Suppressor macrophage treated with lipopolysaccharide for 1 hour (primary cell): ENCODE measurements around the gene TRPM2.
A peak's percentile ranks its signal among the peaks of the same experiment; 100 is the strongest.
"Not testable (repeated sequence)": the region's sequence is repeated elsewhere in the genome, so short reads cannot be mapped to it uniquely, and the experiment has no call there.

Experiments used
- DNase-seq, 3 donors: peaks; one replicate each; pipeline ENCODE4 v3.0.0-alpha.2; 2020 to 2022

Gene TRPM2

GRCh38 chr21:44416193-44416592 lies 62.8 kb downstream of the TRPM2 start:
- DNase-seq, result no peak

GRCh38 chr21:44417621-44418107 lies 64.2 kb downstream of the TRPM2 start:
- DNase-seq, result not testable (repeated sequence)

GRCh38 chr21:44418108-44418875 lies 64.9 kb downstream of the TRPM2 start:
- DNase-seq, result no peak

GRCh38 chr21:44418876-44419230 lies 65.4 kb downstream of the TRPM2 start:
- DNase-seq, result no peak

GRCh38 chr21:44419679-44420078 lies 66.3 kb downstream of the TRPM2 start:
- DNase-seq, result no peak

GRCh38 chr21:44420416-44421205 lies 67.2 kb downstream of the TRPM2 start:
- DNase-seq, result no peak

GRCh38 chr21:44421901-44422840 lies 68.8 kb downstream of the TRPM2 start:
- DNase-seq, result no peak

GRCh38 chr21:44423312-44423821 lies 69.9 kb downstream of the TRPM2 start:
- no peak for DNase-seq

GRCh38 chr21:44423941-44424607 lies 70.7 kb downstream of the TRPM2 start:
- no peak for DNase-seq

GRCh38 chr21:44424608-44425306 lies 71.3 kb downstream of the TRPM2 start:
- DNase-seq, result no peak

GRCh38 chr21:44425307-44425894 lies 72.0 kb downstream of the TRPM2 start:
- DNase-seq, result no peak

GRCh38 chr21:44425895-44426662 lies 72.7 kb downstream of the TRPM2 start:
- DNase-seq, result no peak

- no peak for DNase-seq
Observed at GRCh38 chr21:44426663-44427191, 73.3 kb downstream of the TRPM2 start.

- no peak for DNase-seq
Observed at GRCh38 chr21:44427241-44428120, 74.1 kb downstream of the TRPM2 start.

GRCh38 chr21:44428281-44428960 lies 75.0 kb downstream of the TRPM2 start:
- peak; percentile 24 to 47 (median 34) for DNase-seq

GRCh38 chr21:44429894-44430293 lies 76.5 kb downstream of the TRPM2 start:
- no peak for DNase-seq

- no peak for DNase-seq
Observed at GRCh38 chr21:44431300-44431699, 77.9 kb downstream of the TRPM2 start.
